Measurements from ENCODE around the gene GPD2.

Gene GPD2

DNA sequence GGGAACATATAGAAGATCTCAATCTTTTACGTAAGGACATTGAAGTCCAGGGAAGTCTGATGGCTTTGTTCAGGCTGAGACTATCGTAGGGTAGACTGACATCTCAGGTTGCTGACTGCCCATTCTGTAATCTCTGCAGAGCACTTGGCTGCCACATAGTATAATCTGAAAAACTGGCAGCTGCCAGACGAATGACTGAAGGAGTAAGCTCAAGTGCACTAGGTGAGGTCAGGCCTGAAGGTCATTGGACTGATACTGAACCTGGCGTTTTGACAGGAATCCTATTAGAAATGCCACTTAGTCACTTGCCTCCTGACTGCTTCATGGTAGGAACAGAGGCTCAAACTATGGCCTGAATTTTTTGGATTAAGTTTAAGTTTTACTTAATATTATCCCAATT lies 23.5 kb downstream of the GPD2 start:
- TF ChIP-seq, protein P1, sequence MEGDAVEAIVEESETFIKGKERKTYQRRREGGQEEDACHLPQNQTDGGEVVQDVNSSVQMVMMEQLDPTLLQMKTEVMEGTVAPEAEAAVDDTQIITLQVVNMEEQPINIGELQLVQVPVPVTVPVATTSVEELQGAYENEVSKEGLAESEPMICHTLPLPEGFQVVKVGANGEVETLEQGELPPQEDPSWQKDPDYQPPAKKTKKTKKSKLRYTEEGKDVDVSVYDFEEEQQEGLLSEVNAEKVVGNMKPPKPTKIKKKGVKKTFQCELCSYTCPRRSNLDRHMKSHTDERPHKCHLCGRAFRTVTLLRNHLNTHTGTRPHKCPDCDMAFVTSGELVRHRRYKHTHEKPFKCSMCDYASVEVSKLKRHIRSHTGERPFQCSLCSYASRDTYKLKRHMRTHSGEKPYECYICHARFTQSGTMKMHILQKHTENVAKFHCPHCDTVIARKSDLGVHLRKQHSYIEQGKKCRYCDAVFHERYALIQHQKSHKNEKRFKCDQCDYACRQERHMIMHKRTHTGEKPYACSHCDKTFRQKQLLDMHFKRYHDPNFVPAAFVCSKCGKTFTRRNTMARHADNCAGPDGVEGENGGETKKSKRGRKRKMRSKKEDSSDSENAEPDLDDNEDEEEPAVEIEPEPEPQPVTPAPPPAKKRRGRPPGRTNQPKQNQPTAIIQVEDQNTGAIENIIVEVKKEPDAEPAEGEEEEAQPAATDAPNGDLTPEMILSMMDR (conservative IDR thresholded peaks at IDR 0.05; ENCODE audit: low read length) = no peak
- DNase-seq (ENCODE audit: low read depth) = no peak
- H3K4me3 ChIP-seq (ENCODE audit: low read length) = no peak overlapping the region

- DNase-seq (ENCODE audit: low read depth) = no peak
- H3K4me3 ChIP-seq (ENCODE audit: low read length) = no peak overlapping the region
- TF ChIP-seq, protein P1 (conservative IDR thresholded peaks at IDR 0.05; ENCODE audit: low read length) = no peak
Measured at GRCh38 chr2:156464106-156464505, 27.9 kb downstream of the GPD2 start.

DNA sequence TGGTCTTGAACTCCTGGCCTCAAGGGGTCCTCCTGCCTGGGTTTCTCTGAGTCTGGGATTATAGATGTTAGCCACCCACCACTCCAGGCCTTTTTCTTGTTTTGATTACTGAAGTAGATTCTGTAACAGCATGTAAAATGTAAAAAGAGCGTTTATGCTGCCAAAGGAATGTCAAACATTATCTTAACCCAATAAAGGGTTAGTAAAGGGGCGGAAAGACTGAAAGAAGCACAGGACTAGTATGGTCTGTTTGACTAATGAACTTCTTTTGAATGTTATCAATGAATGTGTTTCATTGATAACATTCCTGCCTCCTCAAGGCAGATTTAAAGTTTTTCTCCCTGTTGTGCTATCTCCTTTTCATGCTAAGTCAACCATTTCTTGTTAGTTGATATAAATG lies 29.4 kb downstream of the GPD2 start:
- no peak for DNase-seq (ENCODE audit: low read depth)
- TF ChIP-seq, protein P1 (conservative IDR thresholded peaks at IDR 0.05; ENCODE audit: low read length) = no peak
- H3K4me3 ChIP-seq (ENCODE audit: low read length) = no peak overlapping the region

- peak; percentile 75 for DNase-seq (ENCODE audit: low read depth)
- peak overlapping the region; percentile 40 for H3K4me3 ChIP-seq (ENCODE audit: low read length)
- TF ChIP-seq, protein P1 (conservative IDR thresholded peaks at IDR 0.05; ENCODE audit: low read length) = no peak
Measured at GRCh38 chr2:156466739-156467405, 30.7 kb downstream of the GPD2 start.

GRCh38 chr2:156470975-156471583 lies 34.9 kb downstream of the GPD2 start:
- no peak overlapping the region for H3K4me3 ChIP-seq (ENCODE audit: low read length)
- DNase-seq (ENCODE audit: low read depth) = no peak
- TF ChIP-seq, protein P1 (conservative IDR thresholded peaks at IDR 0.05; ENCODE audit: low read length) = no peak

DNA sequence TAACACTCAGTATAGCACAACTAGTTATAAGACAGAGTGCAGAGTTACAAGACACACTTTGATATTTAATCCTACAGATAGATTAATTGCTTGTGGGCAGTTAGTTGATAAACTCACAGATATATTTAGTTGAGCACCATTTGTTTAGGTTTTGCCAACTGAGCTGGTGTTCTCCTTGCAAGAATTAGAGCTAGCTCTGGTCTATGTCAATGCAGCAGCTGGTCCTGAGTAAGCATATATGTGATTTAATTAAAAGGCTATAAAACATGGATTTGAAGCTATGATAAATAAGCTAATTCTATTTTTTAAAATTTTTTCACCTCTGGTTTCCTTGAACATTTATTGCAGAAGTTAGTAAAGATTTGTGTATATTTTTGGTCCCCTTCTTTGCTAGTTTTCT lies 35.6 kb downstream of the GPD2 start:
- no peak overlapping the region for H3K4me3 ChIP-seq (ENCODE audit: low read length)
- TF ChIP-seq, protein P1 (conservative IDR thresholded peaks at IDR 0.05; ENCODE audit: low read length) = no peak
- no peak for DNase-seq (ENCODE audit: low read depth)

GRCh38 chr2:156472686-156473085 lies 36.5 kb downstream of the GPD2 start:
- H3K4me3 ChIP-seq (ENCODE audit: low read length) = no peak overlapping the region
- no peak for DNase-seq (ENCODE audit: low read depth)
- TF ChIP-seq, protein P1 (conservative IDR thresholded peaks at IDR 0.05; ENCODE audit: low read length) = no peak

Measured in AG10803 (cell line).